ENCODE data around the gene CPXM1.
"Not testable (repeated sequence)": the region's sequence is repeated elsewhere in the genome, so short reads cannot be mapped to it uniquely, and the experiment has no call there.

The CPXM1 gene

DNA sequence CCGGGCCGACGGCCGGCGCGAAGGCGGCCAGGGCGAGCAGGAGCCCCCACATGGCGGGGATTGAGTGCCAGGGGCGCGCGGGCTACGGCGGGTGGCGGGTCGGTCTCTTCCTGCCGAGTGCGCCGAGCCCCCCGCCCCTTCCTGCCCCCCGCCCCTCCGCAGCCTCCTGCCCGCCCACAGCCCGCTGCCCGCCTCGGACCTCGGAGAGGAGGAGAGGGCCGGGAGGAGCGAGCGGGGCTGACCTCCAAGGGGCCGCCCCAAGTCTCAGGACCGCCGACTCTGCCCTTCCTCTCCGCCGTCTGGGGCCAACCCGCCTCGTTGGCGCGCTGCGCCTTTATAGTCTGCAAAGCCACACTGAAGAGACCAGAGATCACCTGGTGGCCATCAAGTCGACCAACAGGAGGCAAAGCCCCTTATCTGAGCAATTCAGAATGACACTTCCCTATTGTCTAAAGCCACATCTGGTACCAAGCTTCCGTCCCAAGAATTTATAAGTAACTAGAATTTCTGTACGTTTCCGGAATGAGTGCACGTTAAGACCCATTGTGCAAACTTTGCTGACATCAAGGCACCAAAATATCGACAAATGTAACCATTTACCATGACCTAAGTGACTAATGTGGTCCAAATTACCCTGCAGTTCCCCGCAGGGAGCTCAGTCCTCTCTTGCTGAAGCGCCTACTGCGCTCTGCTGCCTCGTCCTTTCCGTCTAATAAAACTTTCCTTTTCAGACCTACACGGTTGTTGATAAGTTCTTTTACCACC lies at the start of gene CPXM1:
CPXM1 (minus strand) TSS at position 107 of the 765 bp plus-strand sequence; CDS start at position 52, 55 bp downstream.
- no peak for DNase-seq

DNA sequence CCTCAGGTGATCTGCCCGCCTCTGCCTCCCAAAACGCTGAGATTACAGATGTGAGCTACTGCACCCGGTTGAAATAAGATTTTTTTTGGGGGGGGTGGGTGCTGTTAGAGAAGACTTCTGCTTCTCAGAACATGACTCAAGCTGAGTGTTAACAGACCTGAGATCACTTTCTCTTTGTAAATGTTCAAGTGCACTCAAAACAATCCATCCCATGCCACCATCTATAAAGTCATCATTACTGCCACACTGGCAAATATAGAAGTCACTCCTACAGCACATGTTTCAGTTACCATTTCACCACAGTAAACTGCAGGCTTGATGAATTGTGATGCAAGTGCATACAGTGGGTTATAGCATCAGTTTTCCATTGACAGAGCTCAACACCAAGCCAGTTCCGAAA lies 49.1 kb upstream of the CPXM1 start:
- no peak for DNase-seq

GRCh38 chr20:2847802-2848201 lies 47.4 kb upstream of the CPXM1 start:
- DNase-seq, result no peak

- no peak for DNase-seq
Measured at GRCh38 chr20:2846698-2847097, 46.3 kb upstream of the CPXM1 start.

DNA sequence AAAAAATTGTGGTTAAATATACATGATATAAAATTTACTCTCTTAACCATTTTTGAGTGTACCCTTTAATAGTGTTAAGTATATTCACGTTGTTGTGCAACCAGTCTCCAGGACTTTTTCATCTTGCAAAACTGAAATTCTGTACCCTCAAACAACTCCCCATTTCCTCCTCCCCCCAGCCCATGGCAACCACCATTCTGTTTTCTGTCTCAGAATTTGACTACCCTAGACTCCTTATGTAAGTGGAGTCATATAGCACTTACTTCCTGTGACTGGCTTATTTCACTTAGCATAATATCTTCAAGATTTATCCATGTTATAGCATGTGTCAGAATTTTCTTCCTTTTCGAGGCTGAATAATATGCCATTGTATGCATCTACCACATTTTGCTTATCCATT lies 45.2 kb upstream of the CPXM1 start:
- no peak for DNase-seq

- DNase-seq, result peak; percentile 34
Measured at GRCh38 chr20:2840967-2841531, 40.6 kb upstream of the CPXM1 start.

DNA sequence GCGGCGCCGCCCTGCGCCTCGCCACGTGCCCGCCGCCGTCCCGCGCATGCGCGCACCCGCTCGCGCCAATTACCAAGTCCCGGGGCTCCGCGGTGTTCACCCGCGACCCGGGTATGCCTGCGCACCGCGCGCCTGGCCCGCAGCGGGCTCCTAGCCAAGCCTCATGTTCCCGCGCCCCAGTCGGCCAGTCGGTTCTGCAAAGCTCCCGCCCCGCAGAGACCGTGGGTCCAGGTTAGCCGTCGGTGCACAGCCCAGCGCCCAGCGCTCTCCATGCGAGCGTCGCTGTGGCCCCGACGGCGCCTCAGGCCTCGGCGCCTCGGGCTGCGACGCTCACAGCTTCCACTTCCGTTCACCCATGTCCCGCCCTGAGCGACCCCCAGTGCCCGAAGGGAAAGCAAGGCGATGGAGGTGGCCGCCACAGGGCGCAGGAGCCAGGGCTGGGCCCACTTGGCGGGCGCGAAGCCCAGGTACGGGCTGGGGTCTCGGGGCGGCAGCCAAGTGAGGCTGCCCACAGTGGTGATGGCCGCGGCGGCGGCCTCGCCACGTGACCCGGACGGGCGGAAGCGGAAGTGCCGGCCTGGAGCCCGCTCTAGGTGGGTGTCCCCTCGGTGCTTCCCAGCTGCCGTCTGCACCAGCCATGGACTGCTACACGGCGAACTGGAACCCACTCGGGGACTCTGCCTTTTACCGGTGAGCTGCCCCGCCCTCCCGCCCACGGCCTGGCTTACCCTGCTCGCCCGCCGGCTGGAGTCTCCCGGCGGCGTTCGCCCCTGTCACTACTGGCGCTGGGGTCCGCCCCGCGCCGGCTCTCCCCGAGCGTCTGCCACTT lies 39.9 kb upstream of the CPXM1 start, which contains the start of the genes PCED1A and VPS16:
PCED1A (minus strand) TSS at position 518 of the 829 bp plus-strand sequence. CDS start 743 bp downstream, outside the sequence.
VPS16 (plus strand) TSS at position 608 of the 829 bp plus-strand sequence; CDS start at position 638, 30 bp downstream.
- DNase-seq, result peak; percentile 89

- DNase-seq, result no peak
Measured at GRCh38 chr20:2839732-2840137, 39.3 kb upstream of the CPXM1 start.

DNA sequence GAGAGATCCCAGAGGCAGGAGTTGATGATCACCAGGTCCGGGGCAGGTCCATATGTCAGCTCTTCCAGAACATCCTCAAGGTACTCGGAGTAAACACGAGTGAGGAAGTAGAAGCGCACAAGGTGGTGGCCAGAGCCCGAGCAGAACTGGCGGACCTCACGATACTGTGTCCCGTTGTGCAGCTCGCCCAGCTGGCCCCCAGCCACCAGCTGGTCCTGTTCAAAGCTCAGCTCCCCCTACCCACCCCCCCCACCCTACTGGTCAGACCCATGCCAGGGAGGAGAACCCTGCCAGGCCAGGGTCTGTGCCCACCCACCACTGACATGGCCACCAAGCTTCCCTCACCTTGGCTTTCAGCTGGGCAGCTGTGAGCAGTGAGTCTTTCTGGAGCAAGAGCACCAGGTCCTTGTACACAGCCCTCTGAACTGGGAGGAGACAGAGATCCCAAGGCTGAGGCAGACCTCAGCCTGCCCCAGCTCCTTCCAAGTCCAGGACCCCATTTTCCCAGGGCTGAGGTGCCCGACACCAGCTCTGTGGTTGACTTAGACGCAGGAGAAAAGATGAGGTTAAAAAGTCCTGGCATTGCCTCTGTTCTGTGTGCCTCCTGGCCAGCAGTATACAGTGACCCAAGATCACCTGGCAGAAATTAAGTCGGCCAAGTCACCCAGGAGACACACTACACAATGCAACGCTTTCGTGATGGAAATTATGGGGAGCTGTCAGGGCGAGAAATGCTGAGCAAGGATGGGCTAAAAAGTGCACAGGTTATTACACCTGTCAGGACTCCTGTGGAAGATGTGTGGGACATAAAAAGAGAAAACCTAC lies 38.6 kb upstream of the CPXM1 start:
- DNase-seq, result no peak

- no peak for DNase-seq
Measured at GRCh38 chr20:2838170-2838797, 37.9 kb upstream of the CPXM1 start.

DNA sequence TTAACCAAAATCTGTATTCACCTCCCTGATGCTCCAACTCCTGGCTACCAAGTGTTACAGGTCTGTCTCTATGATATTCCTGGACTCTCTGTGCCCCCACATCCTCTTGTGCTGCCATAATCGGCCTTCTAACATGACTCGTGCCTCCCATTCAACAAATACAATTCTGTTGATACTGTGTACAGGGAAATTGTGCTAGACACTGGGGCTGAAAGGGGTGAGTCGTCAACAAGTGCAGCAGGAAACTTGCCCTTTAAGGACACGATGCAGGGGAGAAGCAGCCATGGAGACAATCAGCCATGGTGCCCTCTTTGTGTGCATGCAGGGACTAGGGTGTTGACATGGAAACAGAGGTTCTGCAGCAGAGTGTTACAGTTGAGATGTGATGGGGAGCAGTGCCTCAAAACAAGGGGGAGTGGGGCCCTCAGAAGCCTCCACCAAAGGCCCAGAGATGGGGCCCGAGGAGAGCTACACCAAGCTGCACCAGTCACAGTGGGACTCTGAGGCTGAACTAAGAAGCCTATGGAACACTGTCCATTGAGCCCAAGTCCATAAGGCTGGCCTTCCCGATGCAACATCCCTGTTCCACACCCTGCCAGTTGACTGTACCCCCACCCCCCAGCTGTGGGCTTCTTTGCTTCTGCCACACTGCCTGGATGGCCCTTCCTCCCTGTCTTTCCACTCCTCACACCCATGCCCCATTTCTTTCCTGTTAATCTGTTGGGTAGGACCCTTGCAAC lies 37.0 kb upstream of the CPXM1 start:
- no peak for DNase-seq

- no peak for DNase-seq
Measured at GRCh38 chr20:2836035-2836434, 35.6 kb upstream of the CPXM1 start.

GRCh38 chr20:2835331-2835796 lies 34.9 kb upstream of the CPXM1 start:
- DNase-seq, result no peak

- no peak for DNase-seq
Measured at GRCh38 chr20:2834401-2835110, 34.1 kb upstream of the CPXM1 start.

GRCh38 chr20:2833761-2834160 lies 33.3 kb upstream of the CPXM1 start:
- no peak for DNase-seq

- DNase-seq, result not testable (repeated sequence)
Measured at GRCh38 chr20:2831206-2831605, 30.8 kb upstream of the CPXM1 start.

- no peak for DNase-seq
Measured at GRCh38 chr20:2829376-2829775, 28.9 kb upstream of the CPXM1 start.

- DNase-seq, result no peak
Measured at GRCh38 chr20:2826655-2827054, 26.2 kb upstream of the CPXM1 start.

- no peak for DNase-seq
Measured at GRCh38 chr20:2825761-2826160, 25.3 kb upstream of the CPXM1 start.

DNA sequence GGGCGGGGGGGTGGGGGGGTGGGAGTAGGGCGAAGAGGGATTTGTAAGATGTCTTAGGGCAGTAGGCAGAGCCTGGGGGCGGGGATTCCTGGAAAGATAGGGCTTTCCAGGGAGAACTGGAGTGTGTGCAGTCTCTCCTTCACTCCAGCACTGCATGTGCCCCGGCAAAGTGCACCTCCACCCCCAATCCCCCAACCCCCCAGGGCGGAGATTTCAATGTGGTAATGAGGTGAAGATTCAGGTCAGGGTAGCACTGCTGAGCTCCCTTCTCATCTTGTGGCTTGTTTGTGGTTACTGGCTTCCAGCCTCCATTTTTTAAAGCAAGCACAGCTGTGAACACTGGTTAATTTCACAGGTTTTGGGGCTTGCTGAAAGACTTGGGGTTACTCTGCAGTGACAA lies 21.6 kb upstream of the CPXM1 start:
- peak; percentile 64 for DNase-seq
